Measurements from ENCODE around the gene HLA-B. TPM values are rescaled to one million over a fixed set of nuclear protein-coding genes. Genes with fewer than 3 reads are reported as not detected.

Gene HLA-B
- total and polyA plus RNA-seq, 4 donors, result 668 to 3,772 (median 1,436) TPM

GRCh38 chr6:31403283-31404060, 46.5 kb upstream of the HLA-B start, which contains the start of gene MICA:
Gene MICA (plus strand): TSS chr6:31403595. CDS start chr6:31403633, 38 bp downstream.
- Histone ChIP-seq H3K4me3 (peak within 1 kb of the TSS; percentile 63), H3K36me3 (ENCODE audit: control insufficient read depth in 4 of 4, insufficient read depth in 4 of 4, low read length in 4 of 4) (no peaks in the 10 kb centered on the region), H3K9me3 (ENCODE audit: control insufficient read depth in 4 of 4, insufficient read depth in 3 of 4, low read length in 3 of 4) (no peaks in the 10 kb centered on the region), H3K9ac (ENCODE audit: insufficient read depth in 1 of 2, low read length in 2 of 2) (peak within 1 kb of the TSS in 1 of 2 donors; percentile 67), H3K27me3 (ENCODE audit: control insufficient read depth in 3 of 3, insufficient read depth in 3 of 3, low read length in 2 of 3) (peaks cover 0 to 13% (median 11%) of the 10 kb centered on the region in 3 donors), H3K4me1 (ENCODE audit: control insufficient read depth in 5 of 5, insufficient read depth in 5 of 5, low read length in 5 of 5) (peaks cover 0 to 24% (median 10%) of the 10 kb centered on the region in 5 donors), H3K27ac (ENCODE audit: low read depth in 1 of 2, low read length in 1 of 2) (peak within 1 kb of the TSS; percentile 94 to 99)
- 1% methylated on average over 55 to 58 of the region's 58 CpGs for WGBS, 2 donors
- TF ChIP-seq CTCF (IDR thresholded peaks at IDR 0.05; ENCODE audit: control extremely low read depth, extremely low read depth), result no peak
- peak; percentile 85 for ATAC-seq (ENCODE audit: insufficient read depth, low FRiP score)
- DNase-seq, result peak; percentile 85 to 90 (median 90)

GRCh38 chr6:31402324-31403282, 45.6 kb upstream of the HLA-B start:
- ATAC-seq (ENCODE audit: insufficient read depth, low FRiP score) (no peak), DNase-seq (peak; percentile 40 to 65 (median 57))
- peaks cover 0 to 13% (median 11%) of the 10 kb centered on the region in 3 donors for H3K27me3 ChIP-seq (ENCODE audit: control insufficient read depth in 3 of 3, insufficient read depth in 3 of 3, low read length in 2 of 3)

DNA sequence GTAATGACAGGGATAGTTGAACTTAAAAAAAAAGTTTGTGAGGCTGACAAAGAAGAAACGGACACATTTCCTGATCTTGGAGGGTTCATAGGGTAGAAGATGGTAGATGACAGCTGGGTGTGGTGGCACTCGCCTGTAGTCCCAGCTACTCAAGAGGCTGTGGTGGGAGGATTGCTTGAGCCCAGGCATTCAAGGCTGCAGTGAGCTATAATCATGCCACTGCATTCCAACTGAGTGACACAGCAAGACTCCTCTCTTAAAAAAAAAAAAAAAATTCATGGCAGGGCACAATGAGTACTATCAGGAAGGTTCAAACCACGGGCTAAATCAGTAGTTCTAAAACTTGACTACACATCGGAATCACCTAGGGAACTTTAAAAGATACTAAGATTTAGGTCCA, 44.4 kb upstream of the HLA-B start:
- Histone ChIP-seq H3K4me3 (no peak overlapping the region), H3K27ac (ENCODE audit: low read depth in 1 of 2, low read length in 1 of 2) (peak overlapping the region; percentile 78 to 99), H3K9me3 (ENCODE audit: control insufficient read depth in 4 of 4, insufficient read depth in 3 of 4, low read length in 3 of 4) (no peaks in the 10 kb centered on the region), H3K9ac (ENCODE audit: insufficient read depth in 1 of 2, low read length in 2 of 2) (no peak overlapping the region), H3K36me3 (ENCODE audit: control insufficient read depth in 4 of 4, insufficient read depth in 4 of 4, low read length in 4 of 4) (no peaks in the 10 kb centered on the region), H3K4me1 (ENCODE audit: control insufficient read depth in 5 of 5, insufficient read depth in 5 of 5, low read length in 5 of 5) (peaks cover 0 to 24% (median 10%) of the 10 kb centered on the region in 5 donors), H3K27me3 (ENCODE audit: control insufficient read depth in 3 of 3, insufficient read depth in 3 of 3, low read length in 2 of 3) (peaks cover 0 to 11% (median 11%) of the 10 kb centered on the region in 3 donors)
- no peak for TF ChIP-seq CTCF (IDR thresholded peaks at IDR 0.05; ENCODE audit: control extremely low read depth, extremely low read depth)
- WGBS, 2 donors, result 25 to 28% methylated on average over 4 of the region's 4 CpGs
- ATAC-seq (ENCODE audit: insufficient read depth, low FRiP score) (no peak), DNase-seq (peak in 2 of 3 donors; percentile 9 to 16)

More at GRCh38 chr6:31402324-31403282, 45.6 kb upstream of the HLA-B start:
- H3K36me3 ChIP-seq (ENCODE audit: control insufficient read depth in 4 of 4, insufficient read depth in 4 of 4, low read length in 4 of 4), result no peaks in the 10 kb centered on the region
- peaks cover 0 to 24% (median 10%) of the 10 kb centered on the region in 5 donors for H3K4me1 ChIP-seq (ENCODE audit: control insufficient read depth in 5 of 5, insufficient read depth in 5 of 5, low read length in 5 of 5)
- WGBS, 2 donors, result 6% methylated on average over 27 of the region's 27 CpGs
- TF ChIP-seq CTCF (IDR thresholded peaks at IDR 0.05; ENCODE audit: control extremely low read depth, extremely low read depth), result no peak
- no peak overlapping the region for H3K9ac ChIP-seq (ENCODE audit: insufficient read depth in 1 of 2, low read length in 2 of 2)
- peak overlapping the region; percentile 94 to 99 for H3K27ac ChIP-seq (ENCODE audit: low read depth in 1 of 2, low read length in 1 of 2)
- peak overlapping the region; percentile 38 for H3K4me3 ChIP-seq
- no peaks in the 10 kb centered on the region for H3K9me3 ChIP-seq (ENCODE audit: control insufficient read depth in 4 of 4, insufficient read depth in 3 of 4, low read length in 3 of 4)
